Tibial nerve (tissue), 3 donors: ENCODE results near the gene CDK15.

ENCODE experiments used
- POLR2A ChIP-seq, 2 donors: fragments of 450-650 bp; IDR thresholded peaks; one replicate each; pipeline ENCODE4 v1.6.1; 2017; ENCODE audit warnings: antibody characterized with exemption in 2 of 2, mild to moderate bottlenecking in 2 of 2, moderate library complexity in 2 of 2
- TF ChIP-seq, protein P1 (sequence below), 5 experiments: fragments of 200-600 bp in 3 of 5; fragments of 450-650 bp in 2 of 5; sonication (generic) in 3 of 5; IDR thresholded peaks; one replicate each; pipeline ENCODE4 v1.5.1; 2016 to 2019; ENCODE audit warnings: antibody characterized with exemption in 5 of 5, mild to moderate bottlenecking in 3 of 5, moderate library complexity in 2 of 5

DNA sequence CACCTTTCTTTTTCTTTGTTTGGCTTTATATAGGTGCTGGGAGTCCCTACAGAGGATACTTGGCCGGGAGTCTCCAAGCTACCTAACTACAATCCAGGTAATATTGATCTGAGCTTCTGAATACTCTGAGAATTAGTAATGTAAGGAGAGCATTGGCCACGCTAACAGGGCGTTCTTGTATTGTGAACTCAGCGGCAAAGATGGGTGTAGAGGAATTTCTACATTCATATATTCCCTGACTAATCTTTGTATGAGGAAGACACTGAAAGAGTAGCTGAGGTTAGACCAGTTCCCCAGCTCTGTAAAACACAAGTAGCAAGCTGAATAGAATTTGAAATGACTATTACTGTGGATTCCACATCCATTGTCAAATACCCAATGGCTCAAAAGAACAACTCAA, 48.5 kb downstream of the CDK15 start:
- TF ChIP-seq, protein P1, sequence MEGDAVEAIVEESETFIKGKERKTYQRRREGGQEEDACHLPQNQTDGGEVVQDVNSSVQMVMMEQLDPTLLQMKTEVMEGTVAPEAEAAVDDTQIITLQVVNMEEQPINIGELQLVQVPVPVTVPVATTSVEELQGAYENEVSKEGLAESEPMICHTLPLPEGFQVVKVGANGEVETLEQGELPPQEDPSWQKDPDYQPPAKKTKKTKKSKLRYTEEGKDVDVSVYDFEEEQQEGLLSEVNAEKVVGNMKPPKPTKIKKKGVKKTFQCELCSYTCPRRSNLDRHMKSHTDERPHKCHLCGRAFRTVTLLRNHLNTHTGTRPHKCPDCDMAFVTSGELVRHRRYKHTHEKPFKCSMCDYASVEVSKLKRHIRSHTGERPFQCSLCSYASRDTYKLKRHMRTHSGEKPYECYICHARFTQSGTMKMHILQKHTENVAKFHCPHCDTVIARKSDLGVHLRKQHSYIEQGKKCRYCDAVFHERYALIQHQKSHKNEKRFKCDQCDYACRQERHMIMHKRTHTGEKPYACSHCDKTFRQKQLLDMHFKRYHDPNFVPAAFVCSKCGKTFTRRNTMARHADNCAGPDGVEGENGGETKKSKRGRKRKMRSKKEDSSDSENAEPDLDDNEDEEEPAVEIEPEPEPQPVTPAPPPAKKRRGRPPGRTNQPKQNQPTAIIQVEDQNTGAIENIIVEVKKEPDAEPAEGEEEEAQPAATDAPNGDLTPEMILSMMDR (IDR thresholded peaks at IDR 0.05), result no peak
- TF ChIP-seq POLR2A (IDR thresholded peaks at IDR 0.05), result no peak
